ENCODE measurements around the gene ENPP3. TPM values are rescaled to one million over a fixed set of nuclear protein-coding genes. Genes with fewer than 3 reads are reported as not detected.

The ENPP3 gene
- total and polyA plus RNA-seq, 9 of the 15 experiments (the other 6 are each of a cell fraction or from before 2014, with no cell fraction given): 14.0 to 32.8 (median 21.6) TPM

DNA sequence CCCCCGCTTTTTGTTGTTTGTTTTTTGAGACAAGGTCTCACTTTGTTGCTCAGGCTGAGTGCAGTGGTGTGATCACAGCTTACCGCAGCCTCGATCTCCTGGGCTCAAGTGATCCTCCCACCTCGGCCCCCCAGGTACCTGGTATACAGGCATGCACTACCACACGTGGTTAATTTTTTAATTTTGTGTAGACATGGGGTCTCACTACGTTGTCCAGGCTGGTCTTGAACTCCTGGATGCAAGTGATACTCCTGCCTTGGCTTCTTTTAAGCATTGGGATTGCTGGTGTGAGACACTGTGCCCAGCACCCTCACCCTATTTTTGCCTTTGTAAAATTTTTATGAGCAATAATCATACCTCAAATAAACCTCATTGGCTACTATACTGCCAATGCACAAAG lies 5.5 kb downstream of the ENPP3 start:
- H3K9me3 ChIP-seq (replicated peaks; ENCODE audit: control insufficient read depth, insufficient read depth, low read depth, low read length): peaks cover 2% of the 10 kb centered on the region; the same call in 1 of the 2 replicates
- H2AFZ ChIP-seq (ENCODE audit: low read depth, low read length): no peak overlapping the region
- H3K79me2 ChIP-seq (ENCODE audit: control insufficient read depth, insufficient read depth, low read length): peaks cover 75% of the 10 kb centered on the region
- no peak for DNase-seq (ENCODE audit: extremely low read depth in 1 of 4, low spot score in 3 of 4)
- H3K36me3 ChIP-seq (ENCODE audit: control insufficient read depth, insufficient read depth, low read length): peaks cover 8% of the 10 kb centered on the region; the same call in 2 of the 3 replicates
- H4K20me1 ChIP-seq (replicated peaks; ENCODE audit: control insufficient read depth, insufficient read depth, low read length): no peaks in the 10 kb centered on the region
- in situ Hi-C loops (cut with MboI) (loop anchor here (25.0 kb wide), 1 partner anchor 1170 kb away; the partner anchor contains the start of gene RPS12), intact Hi-C loops (cut with micrococcal nuclease) (no loop called here)
- no peak overlapping the region for H3K27ac ChIP-seq (ENCODE audit: extremely low read depth, low read depth, low read length)
- no peak for FAIRE-seq
- no peaks in the 10 kb centered on the region for H3K27me3 ChIP-seq (ENCODE audit: control insufficient read depth in 2 of 2, insufficient read depth in 2 of 2, low read length in 2 of 2)
- TF ChIP-seq ZNF121 (CRISPR knock-in tag; conservative IDR thresholded peaks at IDR 0.05) (peak; percentile 91), WHSC1 (IDR thresholded peaks at IDR 0.05; ENCODE audit: low read length) (peak; percentile 60), CHD4 (IDR thresholded peaks at IDR 0.05; ENCODE audit: insufficient read depth, insufficient replicate concordance, low read depth, low read length, poor library complexity, severe bottlenecking) (no peak), RBM22 (IDR thresholded peaks at IDR 0.05; ENCODE audit: low read depth, low read length, poor library complexity, severe bottlenecking) (no peak), BCOR (IDR thresholded peaks at IDR 0.05) (peak; percentile 41; the same call in 1 of the 2 replicates), RBM25 (IDR thresholded peaks at IDR 0.05; ENCODE audit: low read depth, low read length, severe bottlenecking) (peak; percentile 56)
- H3K4me3 ChIP-seq: no peak overlapping the region
- no peak for ATAC-seq
- ChIA-PET CTCF (ENCODE audit: low intra/inter-chr PET ratio) (no interaction called here), POLR2A (no interaction called here)
- no peak overlapping the region for H3K9ac ChIP-seq (ENCODE audit: insufficient read depth in 1 of 2, low read depth in 2 of 2, low read length in 2 of 2)
- no peak overlapping the region for H3K4me2 ChIP-seq (ENCODE audit: insufficient read depth, low read length)
- peaks cover 19 to 55% of the 10 kb centered on the region in 2 experiments for H3K4me1 ChIP-seq (replicated peaks in 1 of 2; ENCODE audit: control insufficient read depth in 2 of 2, insufficient read depth in 2 of 2, low read length in 2 of 2)
- WGBS (ENCODE audit: insufficient coverage, low coverage, missing lambda C conversion rate): 87% methylated on average over 6 of the region's 6 CpGs
- no peaks in the 10 kb centered on the region for H3K9me1 ChIP-seq (ENCODE audit: control insufficient read depth, insufficient read depth, low read length)
- no TSS peak for BruUV-seq (replicated peaks)
